ENCODE data around the gene ZNF670. TPM values are rescaled to one million over a fixed set of nuclear protein-coding genes. Genes with fewer than 3 reads are reported as not detected.

The ZNF670 gene
- total RNA-seq, 1 experiment from 2014 or later, result 5.6 TPM

DNA sequence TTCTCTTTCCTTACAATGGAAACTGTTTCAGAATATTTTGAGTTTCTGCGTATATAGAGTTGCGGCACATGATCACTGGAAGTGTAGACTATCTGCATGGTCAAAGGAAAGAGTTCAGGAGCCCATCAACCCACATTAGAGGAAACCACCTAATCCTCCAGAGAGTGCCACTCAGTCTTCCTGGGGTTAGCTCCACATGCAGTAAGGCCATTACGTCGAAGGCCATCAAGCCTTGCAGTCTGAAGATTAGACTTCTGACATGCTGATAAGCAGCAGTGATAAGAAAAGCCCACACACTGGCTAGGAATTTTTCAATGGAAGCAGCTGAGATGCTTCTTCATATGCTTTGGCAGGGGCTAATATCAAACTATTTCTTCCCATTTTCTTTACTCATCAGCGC lies 17.9 kb upstream of the ZNF670 start:
- ATAC-seq (no peak), DNase-seq (no peak)
- Histone ChIP-seq H3K36me3 (ENCODE audit: low read depth, low read length) (peaks cover 32% of the 10 kb centered on the region), H4K20me1 (ENCODE audit: low read length) (peaks cover 7% of the 10 kb centered on the region; the same call in 1 of the 2 replicates), H3K9ac (ENCODE audit: low read length) (no peak overlapping the region), H3F3A (ENCODE audit: low read length, unreplicated experiment) (no peaks in the 10 kb centered on the region), H3K9me3 (ENCODE audit: low read length) (peaks cover 19% of the 10 kb centered on the region), H3K79me2 (ENCODE audit: low read length) (peaks cover 15% of the 10 kb centered on the region), H3K27me3 (ENCODE audit: low read length) (no peaks in the 10 kb centered on the region), H3K4me2 (ENCODE audit: low read length) (no peak overlapping the region), H3K9me2 (replicated peaks; ENCODE audit: low read length) (no peaks in the 10 kb centered on the region), H3K4me1 (ENCODE audit: insufficient read depth, low read length) (no peaks in the 10 kb centered on the region), H2AFZ (ENCODE audit: low read length) (no peak overlapping the region), H3K27ac (ENCODE audit: low read length) (no peak overlapping the region), H3K4me3 (ENCODE audit: low read length) (no peak overlapping the region)
- intact Hi-C loops (cut with micrococcal nuclease), result no loop called here
- CTCF ChIA-PET, result no interaction called here
- TF ChIP-seq EZH2 (IDR thresholded peaks at IDR 0.05; ENCODE audit: low read length, unreplicated experiment) (no peak), EZH2phosphoT487 (IDR thresholded peaks at IDR 0.05; ENCODE audit: borderline replicate concordance, low read length) (no peak)
- TF ChIP-seq, protein P1, sequence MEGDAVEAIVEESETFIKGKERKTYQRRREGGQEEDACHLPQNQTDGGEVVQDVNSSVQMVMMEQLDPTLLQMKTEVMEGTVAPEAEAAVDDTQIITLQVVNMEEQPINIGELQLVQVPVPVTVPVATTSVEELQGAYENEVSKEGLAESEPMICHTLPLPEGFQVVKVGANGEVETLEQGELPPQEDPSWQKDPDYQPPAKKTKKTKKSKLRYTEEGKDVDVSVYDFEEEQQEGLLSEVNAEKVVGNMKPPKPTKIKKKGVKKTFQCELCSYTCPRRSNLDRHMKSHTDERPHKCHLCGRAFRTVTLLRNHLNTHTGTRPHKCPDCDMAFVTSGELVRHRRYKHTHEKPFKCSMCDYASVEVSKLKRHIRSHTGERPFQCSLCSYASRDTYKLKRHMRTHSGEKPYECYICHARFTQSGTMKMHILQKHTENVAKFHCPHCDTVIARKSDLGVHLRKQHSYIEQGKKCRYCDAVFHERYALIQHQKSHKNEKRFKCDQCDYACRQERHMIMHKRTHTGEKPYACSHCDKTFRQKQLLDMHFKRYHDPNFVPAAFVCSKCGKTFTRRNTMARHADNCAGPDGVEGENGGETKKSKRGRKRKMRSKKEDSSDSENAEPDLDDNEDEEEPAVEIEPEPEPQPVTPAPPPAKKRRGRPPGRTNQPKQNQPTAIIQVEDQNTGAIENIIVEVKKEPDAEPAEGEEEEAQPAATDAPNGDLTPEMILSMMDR (conservative IDR thresholded peaks at IDR 0.05; ENCODE audit: low read depth, low read length), result no peak
- POLR2A ChIA-PET (ENCODE audit: unreplicated experiment), result no interaction called here
- no TSS peak for BruUV-seq (replicated peaks)

DNA sequence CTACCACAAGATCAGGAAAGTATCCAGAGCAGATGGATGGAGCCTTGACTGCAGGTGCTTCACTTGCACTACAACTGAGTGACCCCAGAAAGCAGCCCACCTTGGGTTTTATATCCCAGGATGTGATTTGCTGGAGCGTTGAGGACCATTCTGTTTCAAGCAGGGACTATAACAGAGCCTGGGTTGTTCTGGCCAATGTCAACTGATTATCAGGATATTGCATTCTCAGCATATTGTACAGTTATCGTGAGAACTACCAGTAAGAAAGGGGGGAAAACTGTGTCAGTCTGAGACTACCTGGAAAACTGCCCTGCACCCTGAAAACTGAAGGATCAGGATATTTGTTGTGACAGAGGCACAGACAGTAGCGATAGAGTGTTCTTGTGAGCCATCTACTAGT lies 17.5 kb upstream of the ZNF670 start:
- Histone ChIP-seq H3K79me2 (ENCODE audit: low read length) (peaks cover 10% of the 10 kb centered on the region), H3F3A (ENCODE audit: low read length, unreplicated experiment) (no peaks in the 10 kb centered on the region), H3K9me3 (ENCODE audit: low read length) (peaks cover 17% of the 10 kb centered on the region), H3K4me2 (ENCODE audit: low read length) (no peak overlapping the region), H3K9ac (ENCODE audit: low read length) (no peak overlapping the region), H3K27ac (ENCODE audit: low read length) (no peak overlapping the region), H3K36me3 (ENCODE audit: low read depth, low read length) (peaks cover 27% of the 10 kb centered on the region), H3K27me3 (ENCODE audit: low read length) (no peaks in the 10 kb centered on the region), H3K4me3 (ENCODE audit: low read length) (no peak overlapping the region), H2AFZ (ENCODE audit: low read length) (no peak overlapping the region), H4K20me1 (ENCODE audit: low read length) (peaks cover 6% of the 10 kb centered on the region; the same call in 1 of the 2 replicates), H3K4me1 (ENCODE audit: insufficient read depth, low read length) (no peaks in the 10 kb centered on the region), H3K9me2 (replicated peaks; ENCODE audit: low read length) (no peaks in the 10 kb centered on the region)
- ATAC-seq (no peak), DNase-seq (no peak)
- intact Hi-C loops (cut with micrococcal nuclease), result no loop called here
- ChIA-PET POLR2A (ENCODE audit: unreplicated experiment) (no interaction called here), CTCF (no interaction called here)
- no TSS peak for BruUV-seq (replicated peaks)
- TF ChIP-seq, protein P1 (conservative IDR thresholded peaks at IDR 0.05; ENCODE audit: low read depth, low read length), result no peak
- no peak for TF ChIP-seq EZH2phosphoT487 (IDR thresholded peaks at IDR 0.05; ENCODE audit: borderline replicate concordance, low read length)
- TF ChIP-seq EZH2 (IDR thresholded peaks at IDR 0.05; ENCODE audit: low read length, unreplicated experiment), result no peak

DNA sequence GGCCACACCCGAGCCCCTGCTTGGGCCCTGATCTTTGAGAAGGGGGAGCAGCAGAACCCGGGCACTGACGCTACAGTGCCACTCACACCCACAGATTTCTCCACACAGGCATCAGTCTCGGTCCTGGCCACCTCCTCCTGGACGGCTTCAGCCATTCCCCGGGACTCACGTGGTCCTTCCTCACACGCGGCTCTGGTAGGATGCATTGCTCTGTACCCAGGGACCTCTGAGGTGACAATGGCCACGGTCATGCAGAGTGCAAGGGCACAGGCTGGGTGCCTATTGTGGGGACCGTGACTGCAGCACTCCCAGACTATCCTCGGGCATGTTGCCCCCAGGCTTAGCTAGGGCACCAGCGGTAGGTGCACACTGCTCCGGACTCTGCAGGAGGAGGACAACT lies 11.8 kb upstream of the ZNF670 start:
- 0 out of 2 replicates have a peak, but pooled peaks cover 3% of the 10 kb centered on the region for H3K9me3 ChIP-seq (ENCODE audit: low read length)
- POLR2A ChIA-PET (ENCODE audit: unreplicated experiment), result no interaction called here
- no peaks in the 10 kb centered on the region for H3K9me2 ChIP-seq (replicated peaks; ENCODE audit: low read length)
- H3K36me3 ChIP-seq (ENCODE audit: low read depth, low read length), result no peaks in the 10 kb centered on the region
- H3K4me3 ChIP-seq (ENCODE audit: low read length), result no peak overlapping the region
- DNase-seq, result no peak
- no peaks in the 10 kb centered on the region for H4K20me1 ChIP-seq (ENCODE audit: low read length)
- H3K27ac ChIP-seq (ENCODE audit: low read length), result no peak overlapping the region
- no peak for ATAC-seq
- H3K4me2 ChIP-seq (ENCODE audit: low read length), result no peak overlapping the region
- no peak for TF ChIP-seq EZH2phosphoT487 (IDR thresholded peaks at IDR 0.05; ENCODE audit: borderline replicate concordance, low read length)
- TF ChIP-seq, protein P1 (conservative IDR thresholded peaks at IDR 0.05; ENCODE audit: low read depth, low read length), result no peak
- no peak for TF ChIP-seq EZH2 (IDR thresholded peaks at IDR 0.05; ENCODE audit: low read length, unreplicated experiment)
- H3K4me1 ChIP-seq (ENCODE audit: insufficient read depth, low read length), result no peaks in the 10 kb centered on the region
- H2AFZ ChIP-seq (ENCODE audit: low read length), result no peak overlapping the region
- H3K9ac ChIP-seq (ENCODE audit: low read length), result no peak overlapping the region
- H3K79me2 ChIP-seq (ENCODE audit: low read length), result no peaks in the 10 kb centered on the region
- H3F3A ChIP-seq (ENCODE audit: low read length, unreplicated experiment), result no peaks in the 10 kb centered on the region
- intact Hi-C loops (cut with micrococcal nuclease), result no loop called here
- BruUV-seq (replicated peaks), result no TSS peak
- H3K27me3 ChIP-seq (ENCODE audit: low read length), result no peaks in the 10 kb centered on the region
- CTCF ChIA-PET, result no interaction called here

Measured in PC-3 (cell line).